HG03159 (cell line): ENCODE data around the gene ZFHX3.
A peak's percentile ranks its signal among the peaks of the same experiment; 100 is the strongest.
"Not testable (repeated sequence)": the region's sequence is repeated elsewhere in the genome, so short reads cannot be mapped to it uniquely, and the experiment has no call there.

Source experiments
- ATAC-seq: cut with Tn5 transposase; IDR thresholded peaks from one replicate; pipeline ENCODE4 v1.9.1; 2021; ENCODE audit warnings: mild to moderate bottlenecking, moderate library complexity; ENCODE audit not compliant: unreplicated experiment

ZFHX3 gene

GRCh38 chr16:73047536-73048291, at the start of gene ZFHX3:
ZFHX3 (minus strand) TSS chr16:73048128; CDS start chr16:72960145, 87,983 bp downstream.
- peak; percentile 81 for ATAC-seq

- ATAC-seq = no peak
Observed at GRCh38 chr16:73096510-73096909, 48.6 kb upstream of the ZFHX3 start.

GRCh38 chr16:73095885-73096421, 48.0 kb upstream of the ZFHX3 start:
- no peak for ATAC-seq

- no peak for ATAC-seq
Observed at GRCh38 chr16:73095142-73095820, 47.4 kb upstream of the ZFHX3 start.

- no peak for ATAC-seq
Observed at GRCh38 chr16:73094371-73094770, 46.4 kb upstream of the ZFHX3 start.

- no peak for ATAC-seq
Observed at GRCh38 chr16:73093146-73094144, 45.5 kb upstream of the ZFHX3 start.

GRCh38 chr16:73092236-73092781, 44.4 kb upstream of the ZFHX3 start:
- ATAC-seq = no peak

- no peak for ATAC-seq
Observed at GRCh38 chr16:73091174-73091573, 43.2 kb upstream of the ZFHX3 start.

GRCh38 chr16:73089420-73089819, 41.5 kb upstream of the ZFHX3 start:
- ATAC-seq = no peak

- ATAC-seq = no peak
Observed at GRCh38 chr16:73086108-73086507, 38.2 kb upstream of the ZFHX3 start.

- no peak for ATAC-seq
Observed at GRCh38 chr16:73083271-73083670, 35.3 kb upstream of the ZFHX3 start.

- ATAC-seq = not testable (repeated sequence)
Observed at GRCh38 chr16:73082634-73083051, 34.7 kb upstream of the ZFHX3 start.

GRCh38 chr16:73080931-73081330, 33.0 kb upstream of the ZFHX3 start:
- ATAC-seq = no peak

GRCh38 chr16:73076324-73076810, 28.4 kb upstream of the ZFHX3 start:
- no peak for ATAC-seq

- no peak for ATAC-seq
Observed at GRCh38 chr16:73074382-73074781, 26.5 kb upstream of the ZFHX3 start.

GRCh38 chr16:73072051-73072450, 24.1 kb upstream of the ZFHX3 start:
- ATAC-seq = not testable (repeated sequence)

- no peak for ATAC-seq
Observed at GRCh38 chr16:73071131-73071940, 23.4 kb upstream of the ZFHX3 start.

- no peak for ATAC-seq
Observed at GRCh38 chr16:73069581-73070262, 21.8 kb upstream of the ZFHX3 start.
